Epithelial cell of esophagus (primary cell): Measurements from ENCODE around the gene ZNF778.

Source experiments
- DNase-seq: peaks from one replicate; pipeline ENCODE4 v3.0.0; 2010; ENCODE audit warnings: low read depth
- H3K4me3 ChIP-seq: 2 replicates; pipeline ENCODE4 v1.5.1; 2011; ENCODE audit warnings: mild to moderate bottlenecking, low read length, control low read depth
- TF ChIP-seq, protein P1 (sequence below): IDR thresholded peaks from 2 replicates; pipeline ENCODE4 v1.5.1; 2011; ENCODE audit warnings: low read depth, mild to moderate bottlenecking, low read length, control low read depth, inconsistent platforms; ENCODE audit not compliant: insufficient read depth; ENCODE audit errors: missing control alignments

ZNF778 gene

DNA sequence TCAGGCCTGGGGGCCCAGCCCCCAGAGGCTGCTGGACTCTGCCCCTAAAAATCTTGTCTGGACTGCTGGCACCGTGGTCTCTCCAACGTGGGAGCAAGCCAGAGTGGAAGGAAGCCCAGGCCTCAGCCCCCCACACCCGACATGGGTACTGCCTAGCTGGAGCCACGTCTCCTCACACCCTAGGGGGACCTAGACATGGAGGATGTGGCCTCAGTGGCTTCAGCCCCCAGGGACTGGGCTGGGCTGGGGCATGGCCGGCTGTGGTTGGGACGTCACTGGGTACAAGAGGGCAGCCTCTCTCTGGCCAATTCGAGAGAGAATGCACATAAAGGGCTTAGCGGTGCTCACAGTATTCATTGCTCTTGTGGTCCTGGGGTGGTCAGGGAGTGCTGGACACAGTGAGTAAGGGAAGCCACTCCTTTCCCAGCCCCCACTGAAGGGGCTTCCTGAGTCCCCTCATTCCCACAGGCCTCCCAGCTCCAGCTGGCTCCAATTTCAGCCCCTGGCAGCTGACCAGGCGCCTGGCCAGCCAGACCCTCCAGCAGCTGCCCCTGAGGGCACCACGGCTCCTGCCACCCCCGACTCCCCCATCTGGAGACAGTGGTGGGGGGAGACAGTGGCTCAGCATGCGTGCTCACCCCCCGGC is 44.9 kb upstream of the ZNF778 start:
- no peak overlapping the region for H3K4me3 ChIP-seq
- TF ChIP-seq, protein P1, sequence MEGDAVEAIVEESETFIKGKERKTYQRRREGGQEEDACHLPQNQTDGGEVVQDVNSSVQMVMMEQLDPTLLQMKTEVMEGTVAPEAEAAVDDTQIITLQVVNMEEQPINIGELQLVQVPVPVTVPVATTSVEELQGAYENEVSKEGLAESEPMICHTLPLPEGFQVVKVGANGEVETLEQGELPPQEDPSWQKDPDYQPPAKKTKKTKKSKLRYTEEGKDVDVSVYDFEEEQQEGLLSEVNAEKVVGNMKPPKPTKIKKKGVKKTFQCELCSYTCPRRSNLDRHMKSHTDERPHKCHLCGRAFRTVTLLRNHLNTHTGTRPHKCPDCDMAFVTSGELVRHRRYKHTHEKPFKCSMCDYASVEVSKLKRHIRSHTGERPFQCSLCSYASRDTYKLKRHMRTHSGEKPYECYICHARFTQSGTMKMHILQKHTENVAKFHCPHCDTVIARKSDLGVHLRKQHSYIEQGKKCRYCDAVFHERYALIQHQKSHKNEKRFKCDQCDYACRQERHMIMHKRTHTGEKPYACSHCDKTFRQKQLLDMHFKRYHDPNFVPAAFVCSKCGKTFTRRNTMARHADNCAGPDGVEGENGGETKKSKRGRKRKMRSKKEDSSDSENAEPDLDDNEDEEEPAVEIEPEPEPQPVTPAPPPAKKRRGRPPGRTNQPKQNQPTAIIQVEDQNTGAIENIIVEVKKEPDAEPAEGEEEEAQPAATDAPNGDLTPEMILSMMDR, result no peak
- DNase-seq, result no peak

DNA sequence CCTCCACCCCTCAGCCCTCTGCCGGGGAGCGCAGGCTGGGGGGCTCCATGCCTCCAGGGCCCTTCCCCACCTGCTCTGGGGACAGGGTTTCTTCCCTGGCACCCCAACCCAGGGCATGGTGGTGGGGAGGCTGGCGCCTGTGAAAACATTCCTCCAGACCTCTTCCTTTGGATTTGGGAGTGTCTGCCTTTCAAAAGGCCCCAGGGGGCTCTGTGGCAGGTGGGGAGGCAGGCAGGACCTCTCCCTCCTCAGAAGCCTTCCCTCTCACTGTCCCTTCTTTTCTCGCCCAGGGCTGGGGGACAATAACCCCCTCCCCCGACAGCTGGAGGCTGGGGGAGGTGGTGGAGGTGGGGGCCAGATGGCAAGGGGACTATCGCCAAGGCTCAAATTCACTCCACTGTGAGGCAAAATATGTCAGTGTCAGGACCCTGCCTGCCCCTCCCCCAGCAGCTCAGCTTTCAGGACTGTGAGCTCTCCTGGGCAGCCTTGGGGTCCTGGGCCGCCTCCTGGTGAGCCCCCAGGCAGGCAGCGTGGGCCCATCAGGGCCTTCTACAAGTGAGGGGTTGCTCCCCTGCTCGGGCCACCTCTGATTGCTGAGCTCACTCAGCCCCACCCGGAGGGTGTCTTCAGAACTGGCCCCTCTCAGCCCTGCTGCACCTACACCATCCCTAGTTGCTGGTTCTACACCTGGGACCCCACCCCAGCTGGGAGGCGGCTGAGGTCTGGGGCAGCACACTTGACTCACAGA is 44.2 kb upstream of the ZNF778 start:
- no peak overlapping the region for H3K4me3 ChIP-seq
- no peak for DNase-seq

DNA sequence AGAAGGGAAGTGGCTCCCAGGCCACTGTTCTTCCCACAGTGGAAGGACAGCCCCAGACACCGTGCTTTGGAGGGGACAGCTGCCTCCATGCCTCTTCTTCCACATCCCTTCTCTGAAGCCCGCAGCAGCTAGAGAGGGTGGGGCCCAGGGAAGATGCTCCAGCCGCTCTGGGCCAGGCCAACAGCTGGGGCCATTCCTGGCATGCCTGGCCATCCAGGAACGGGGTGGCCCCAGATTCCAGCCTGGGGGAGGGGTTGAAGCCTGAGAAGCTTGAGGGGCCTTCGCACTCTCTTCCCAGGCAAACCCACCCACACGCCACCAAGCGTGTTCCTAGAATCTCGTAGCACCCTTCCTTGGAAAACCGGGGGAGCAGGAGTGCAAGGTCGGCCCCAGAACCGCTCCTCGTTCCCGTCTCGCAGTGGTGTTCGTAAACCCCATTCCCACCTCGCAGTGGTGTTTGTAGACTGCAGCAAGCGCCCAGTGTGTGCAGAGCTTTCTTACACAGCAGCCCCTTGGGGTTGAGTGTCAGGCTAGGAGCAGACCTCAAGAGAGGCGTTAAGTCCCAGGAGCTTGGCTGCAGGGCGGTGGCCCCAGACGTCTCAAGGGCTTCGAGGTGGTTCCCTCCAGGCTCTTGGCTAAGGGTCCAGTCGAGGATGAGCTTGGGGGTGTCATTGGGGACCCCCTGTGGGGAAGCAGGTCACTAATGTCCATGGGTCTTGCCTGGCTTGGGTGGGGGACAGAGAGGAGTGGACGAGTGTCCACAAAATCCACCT is 43.3 kb upstream of the ZNF778 start:
- no peak overlapping the region for H3K4me3 ChIP-seq
- DNase-seq, result no peak
- TF ChIP-seq, protein P1, result no peak

More for the DNA sequence above, 44.2 kb upstream of the ZNF778 start:
- TF ChIP-seq, protein P1, result no peak

DNA sequence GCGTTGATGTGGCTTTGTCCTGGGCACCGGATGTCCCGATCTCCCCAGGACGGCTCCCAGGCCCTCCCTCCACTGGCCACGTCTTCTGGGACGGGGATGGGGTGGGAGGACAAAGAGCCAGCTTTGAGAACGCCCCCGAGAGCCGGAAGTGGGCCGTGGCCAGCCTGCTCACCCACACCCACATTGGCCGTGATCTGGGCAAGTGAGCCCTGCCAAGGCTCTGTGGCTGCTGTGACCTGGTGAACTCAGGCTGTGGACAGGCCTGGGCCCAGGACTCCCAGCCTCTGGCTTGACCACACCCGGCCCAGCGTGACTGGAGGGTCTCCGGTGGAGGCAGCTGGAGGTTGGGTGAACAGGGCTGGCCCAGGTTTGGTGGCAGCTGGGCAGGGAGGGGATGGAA is 42.6 kb upstream of the ZNF778 start:
- DNase-seq, result no peak
- TF ChIP-seq, protein P1, result no peak
- H3K4me3 ChIP-seq, result no peak overlapping the region

DNA sequence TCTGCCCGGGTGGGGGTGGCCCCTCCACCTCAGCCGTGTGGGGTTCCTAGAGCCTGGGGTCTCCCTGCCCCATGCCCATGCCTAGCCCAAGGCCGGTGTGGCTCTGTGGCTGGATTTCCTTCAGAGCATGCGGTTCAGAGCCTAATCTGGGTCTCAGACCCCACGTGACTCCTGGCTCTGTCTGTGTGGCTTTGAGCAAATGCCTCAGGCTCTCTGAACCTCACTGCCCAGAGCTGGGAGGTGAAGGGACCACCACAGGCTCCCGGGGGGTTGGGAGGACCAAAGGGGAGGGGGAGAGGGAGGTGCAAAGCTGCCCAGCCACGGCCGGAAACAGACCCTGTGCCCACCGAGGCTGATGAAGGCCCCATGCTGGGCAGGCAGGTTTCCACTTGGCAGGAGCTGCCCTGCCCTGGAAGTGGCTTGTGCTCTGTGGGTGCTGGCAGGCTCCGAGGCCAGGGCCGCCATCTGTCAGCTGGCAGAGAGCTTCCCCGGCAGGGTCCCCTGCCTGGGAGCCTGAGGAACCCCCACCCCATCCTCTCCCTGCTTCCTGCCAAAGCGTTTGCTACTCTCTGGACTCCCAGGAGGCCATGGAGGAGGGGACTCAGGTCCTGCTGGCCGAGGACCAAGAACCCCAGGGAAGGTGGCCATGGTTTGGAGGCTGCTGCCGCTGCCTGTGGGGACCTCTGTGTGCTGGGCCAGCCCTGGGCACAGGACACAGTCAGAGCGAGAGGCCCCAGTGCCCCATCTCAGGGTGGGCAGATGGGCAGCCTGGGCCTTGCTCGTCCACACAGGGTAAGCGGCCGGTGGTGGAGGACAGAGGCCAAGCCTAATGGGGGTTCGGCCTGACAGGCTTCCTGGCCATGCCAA is 42.0 kb upstream of the ZNF778 start:
- H3K4me3 ChIP-seq, result no peak overlapping the region
- DNase-seq, result no peak
- TF ChIP-seq, protein P1, result no peak

DNA sequence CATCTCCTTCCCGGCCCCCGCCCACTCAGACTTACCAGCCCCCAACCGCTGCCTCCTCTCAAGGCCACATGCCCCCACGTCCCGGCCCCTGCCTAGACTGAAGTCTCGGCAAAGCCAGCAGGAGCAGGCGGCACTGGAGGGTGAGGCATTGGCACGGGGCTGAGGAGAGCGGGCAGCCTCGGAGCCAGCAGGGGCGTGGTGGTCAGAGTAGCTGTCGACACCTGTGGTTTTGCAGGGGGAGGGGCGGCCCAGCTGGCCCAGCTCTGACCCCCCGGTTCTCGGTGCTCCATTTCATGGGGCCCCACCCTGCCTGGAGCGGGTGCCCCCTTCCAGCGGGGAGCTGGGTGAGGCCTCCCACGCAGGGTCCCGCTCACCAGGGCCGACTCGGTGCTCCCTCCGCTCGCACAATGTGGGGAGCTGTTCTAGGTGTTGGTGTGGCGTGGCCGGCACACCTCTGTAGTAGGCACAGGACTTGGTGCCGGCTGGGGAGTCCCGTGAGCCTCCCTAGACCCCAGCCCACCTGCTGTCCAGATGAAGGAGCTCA is 41.3 kb upstream of the ZNF778 start:
- TF ChIP-seq, protein P1, result no peak
- H3K4me3 ChIP-seq, result no peak overlapping the region
- DNase-seq, result no peak
